ENCODE results near the gene IL10RA. TPM values are rescaled to one million over a fixed set of nuclear protein-coding genes. Genes with fewer than 3 reads are reported as not detected.

IL10RA gene
- total and polyA plus RNA-seq, 9 of the 15 experiments (the other 6 are each of a cell fraction or from before 2014, with no cell fraction given) = 0.17 to 17.3 (median 2.9) TPM

DNA sequence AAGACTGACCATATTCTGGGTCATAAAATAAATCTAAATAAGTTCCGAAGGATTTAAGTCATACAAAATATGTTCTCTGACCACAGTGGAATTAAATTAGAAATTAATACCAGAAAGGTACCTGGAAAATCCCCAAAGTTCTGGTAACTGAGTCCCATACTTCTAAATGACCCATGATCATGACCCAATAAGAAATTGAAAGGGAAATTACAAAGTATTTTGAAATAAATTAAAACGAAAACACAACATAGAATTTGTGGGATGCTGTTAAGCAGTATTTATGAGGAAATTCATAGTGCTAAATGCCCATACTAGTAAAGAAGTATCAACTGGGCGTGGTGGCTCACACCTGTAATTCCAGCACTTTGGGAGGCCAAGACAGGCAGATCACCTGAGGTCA lies 23.4 kb upstream of the IL10RA start:
- WGBS (ENCODE audit: insufficient coverage, low coverage, missing lambda C conversion rate) = 67% methylated on average over 3 of the region's 3 CpGs
- Histone ChIP-seq H3K9me3 (replicated peaks; ENCODE audit: control insufficient read depth, insufficient read depth, low read depth, low read length) (no peaks in the 10 kb centered on the region), H3K4me2 (ENCODE audit: insufficient read depth, low read length) (no peak overlapping the region), H3K36me3 (ENCODE audit: control insufficient read depth, insufficient read depth, low read length) (no peaks in the 10 kb centered on the region), H3K9ac (ENCODE audit: insufficient read depth in 1 of 2, low read depth in 2 of 2, low read length in 2 of 2) (no peak overlapping the region), H3K27ac (ENCODE audit: extremely low read depth, low read depth, low read length) (no peak overlapping the region), H2AFZ (ENCODE audit: low read depth, low read length) (no peak overlapping the region), H3K27me3 (ENCODE audit: control insufficient read depth in 2 of 2, insufficient read depth in 2 of 2, low read length in 2 of 2) (no peaks in the 10 kb centered on the region), H3K79me2 (ENCODE audit: control insufficient read depth, insufficient read depth, low read length) (no peaks in the 10 kb centered on the region), H3K4me3 (no peak overlapping the region), H4K20me1 (replicated peaks; ENCODE audit: control insufficient read depth, insufficient read depth, low read length) (no peaks in the 10 kb centered on the region), H3K4me1 (replicated peaks in 1 of 2; ENCODE audit: control insufficient read depth in 2 of 2, insufficient read depth in 2 of 2, low read length in 2 of 2) (peaks cover 0 to 11% of the 10 kb centered on the region in 2 experiments; a peak in 3 of 5 replicates), H3K9me1 (ENCODE audit: control insufficient read depth, insufficient read depth, low read length) (no peaks in the 10 kb centered on the region)
- intact Hi-C loops (cut with micrococcal nuclease) = no loop called here
- no peak for ATAC-seq
- DNase-seq (ENCODE audit: extremely low read depth in 1 of 4, low spot score in 3 of 4) = no peak
- ChIA-PET POLR2A (interaction anchor here (0.7 kb wide), 1 partner anchor 10 kb away, joined by 3 read pairs; no protein-coding TSS in a partner anchor), CTCF (ENCODE audit: low intra/inter-chr PET ratio) (no interaction called here)
- TF ChIP-seq MAFG (tag; conservative IDR thresholded peaks at IDR 0.05) (no peak), BRD9 (IDR thresholded peaks at IDR 0.05; ENCODE audit: low read depth, partially characterized antibody) (no peak), PHF21A (IDR thresholded peaks at IDR 0.05; ENCODE audit: borderline replicate concordance, low read depth) (no peak), TOE1 (IDR thresholded peaks at IDR 0.05; ENCODE audit: borderline replicate concordance) (no peak), TOE1 (CRISPR knock-in tag; IDR thresholded peaks at IDR 0.05; ENCODE audit: borderline replicate concordance, low read depth) (no peak), HDAC8 (tag; IDR thresholded peaks at IDR 0.05) (no peak), ZNF133 (CRISPR knock-in tag; IDR thresholded peaks at IDR 0.05) (no peak), HMGN3 (IDR thresholded peaks at IDR 0.05; ENCODE audit: borderline replicate concordance, extremely low read depth, insufficient read length, low read depth, low read length) (no peak), ZNF76 (CRISPR knock-in tag; IDR thresholded peaks at IDR 0.05; ENCODE audit: borderline replicate concordance) (no peak), ZNF217 (CRISPR knock-in tag; IDR thresholded peaks at IDR 0.05) (no peak), ZNF644 (tag; IDR thresholded peaks at IDR 0.05; ENCODE audit: low read depth) (no peak), SPI1 (IDR thresholded peaks at IDR 0.05; ENCODE audit: borderline replicate concordance, low read depth, low read length) (no peak)
- TF ChIP-seq, protein P1, sequence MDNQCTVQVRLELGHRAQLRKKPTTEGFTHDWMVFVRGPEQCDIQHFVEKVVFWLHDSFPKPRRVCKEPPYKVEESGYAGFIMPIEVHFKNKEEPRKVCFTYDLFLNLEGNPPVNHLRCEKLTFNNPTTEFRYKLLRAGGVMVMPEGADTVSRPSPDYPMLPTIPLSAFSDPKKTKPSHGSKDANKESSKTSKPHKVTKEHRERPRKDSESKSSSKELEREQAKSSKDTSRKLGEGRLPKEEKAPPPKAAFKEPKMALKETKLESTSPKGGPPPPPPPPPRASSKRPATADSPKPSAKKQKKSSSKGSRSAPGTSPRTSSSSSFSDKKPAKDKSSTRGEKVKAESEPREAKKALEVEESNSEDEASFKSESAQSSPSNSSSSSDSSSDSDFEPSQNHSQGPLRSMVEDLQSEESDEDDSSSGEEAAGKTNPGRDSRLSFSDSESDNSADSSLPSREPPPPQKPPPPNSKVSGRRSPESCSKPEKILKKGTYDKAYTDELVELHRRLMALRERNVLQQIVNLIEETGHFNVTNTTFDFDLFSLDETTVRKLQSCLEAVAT (IDR thresholded peaks at IDR 0.05) = no peak
- TF ChIP-seq, protein P2, sequence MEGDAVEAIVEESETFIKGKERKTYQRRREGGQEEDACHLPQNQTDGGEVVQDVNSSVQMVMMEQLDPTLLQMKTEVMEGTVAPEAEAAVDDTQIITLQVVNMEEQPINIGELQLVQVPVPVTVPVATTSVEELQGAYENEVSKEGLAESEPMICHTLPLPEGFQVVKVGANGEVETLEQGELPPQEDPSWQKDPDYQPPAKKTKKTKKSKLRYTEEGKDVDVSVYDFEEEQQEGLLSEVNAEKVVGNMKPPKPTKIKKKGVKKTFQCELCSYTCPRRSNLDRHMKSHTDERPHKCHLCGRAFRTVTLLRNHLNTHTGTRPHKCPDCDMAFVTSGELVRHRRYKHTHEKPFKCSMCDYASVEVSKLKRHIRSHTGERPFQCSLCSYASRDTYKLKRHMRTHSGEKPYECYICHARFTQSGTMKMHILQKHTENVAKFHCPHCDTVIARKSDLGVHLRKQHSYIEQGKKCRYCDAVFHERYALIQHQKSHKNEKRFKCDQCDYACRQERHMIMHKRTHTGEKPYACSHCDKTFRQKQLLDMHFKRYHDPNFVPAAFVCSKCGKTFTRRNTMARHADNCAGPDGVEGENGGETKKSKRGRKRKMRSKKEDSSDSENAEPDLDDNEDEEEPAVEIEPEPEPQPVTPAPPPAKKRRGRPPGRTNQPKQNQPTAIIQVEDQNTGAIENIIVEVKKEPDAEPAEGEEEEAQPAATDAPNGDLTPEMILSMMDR (IDR thresholded peaks at IDR 0.05 in 2 of 3, conservative IDR thresholded peaks at IDR 0.05 in 1 of 3; ENCODE audit: insufficient read depth in 2 of 3, low read depth in 1 of 3, low read length in 3 of 3) = no peak
- FAIRE-seq = no peak
- in situ Hi-C loops (cut with MboI) = no loop called here
- BruUV-seq (replicated peaks) = no TSS peak
